ENCODE results near the gene IFRD2.
"Not testable (repeated sequence)": the region's sequence is repeated elsewhere in the genome, so short reads cannot be mapped to it uniquely, and the experiment has no call there.

The IFRD2 gene

GRCh38 chr3:50266017-50266416 is 26.2 kb downstream of the IFRD2 start:
- DNase-seq = no peak

GRCh38 chr3:50265571-50265970 is 26.7 kb downstream of the IFRD2 start:
- DNase-seq = no peak

- DNase-seq = no peak
Measured at GRCh38 chr3:50264964-50265485, 27.2 kb downstream of the IFRD2 start.

- peak; percentile 57 for DNase-seq
Measured at GRCh38 chr3:50264383-50264963, 27.8 kb downstream of the IFRD2 start.

- no peak for DNase-seq
Measured at GRCh38 chr3:50263478-50264382, 28.5 kb downstream of the IFRD2 start.

GRCh38 chr3:50262778-50263177 is 29.5 kb downstream of the IFRD2 start:
- no peak for DNase-seq

GRCh38 chr3:50262200-50262599 is 30.0 kb downstream of the IFRD2 start:
- not testable (repeated sequence) for DNase-seq

- no peak for DNase-seq
Measured at GRCh38 chr3:50261505-50261904, 30.7 kb downstream of the IFRD2 start.

- DNase-seq = no peak
Measured at GRCh38 chr3:50260942-50261441, 31.2 kb downstream of the IFRD2 start.

GRCh38 chr3:50260027-50260941 is 31.9 kb downstream of the IFRD2 start:
- peak; percentile 72 for DNase-seq

GRCh38 chr3:50259432-50260026 is 32.7 kb downstream of the IFRD2 start:
- DNase-seq = no peak

GRCh38 chr3:50258979-50259378 is 33.2 kb downstream of the IFRD2 start:
- DNase-seq = no peak

GRCh38 chr3:50258029-50258680 is 34.1 kb downstream of the IFRD2 start:
- DNase-seq = no peak

- no peak for DNase-seq
Measured at GRCh38 chr3:50256978-50257890, 35.0 kb downstream of the IFRD2 start.

- no peak for DNase-seq
Measured at GRCh38 chr3:50255251-50255615, 37.0 kb downstream of the IFRD2 start.

- no peak for DNase-seq
Measured at GRCh38 chr3:50254577-50255250, 37.5 kb downstream of the IFRD2 start.

GRCh38 chr3:50251220-50251619 is 41.0 kb downstream of the IFRD2 start:
- DNase-seq = no peak

- DNase-seq = no peak
Measured at GRCh38 chr3:50250514-50250913, 41.7 kb downstream of the IFRD2 start.

GRCh38 chr3:50249457-50249856 is 42.8 kb downstream of the IFRD2 start:
- no peak for DNase-seq

- no peak for DNase-seq
Measured at GRCh38 chr3:50248387-50248786, 43.8 kb downstream of the IFRD2 start.
